NCI-H1694 (cell line): ENCODE data around the gene SNX1.
"Not testable (repeated sequence)": the region's sequence is repeated elsewhere in the genome, so short reads cannot be mapped to it uniquely, and the experiment has no call there.

ENCODE experiments used
- DNase-seq: peaks from one replicate; lab custom pipeline; 2025; lab: John Stamatoyannopoulos, UW

Gene SNX1

DNA sequence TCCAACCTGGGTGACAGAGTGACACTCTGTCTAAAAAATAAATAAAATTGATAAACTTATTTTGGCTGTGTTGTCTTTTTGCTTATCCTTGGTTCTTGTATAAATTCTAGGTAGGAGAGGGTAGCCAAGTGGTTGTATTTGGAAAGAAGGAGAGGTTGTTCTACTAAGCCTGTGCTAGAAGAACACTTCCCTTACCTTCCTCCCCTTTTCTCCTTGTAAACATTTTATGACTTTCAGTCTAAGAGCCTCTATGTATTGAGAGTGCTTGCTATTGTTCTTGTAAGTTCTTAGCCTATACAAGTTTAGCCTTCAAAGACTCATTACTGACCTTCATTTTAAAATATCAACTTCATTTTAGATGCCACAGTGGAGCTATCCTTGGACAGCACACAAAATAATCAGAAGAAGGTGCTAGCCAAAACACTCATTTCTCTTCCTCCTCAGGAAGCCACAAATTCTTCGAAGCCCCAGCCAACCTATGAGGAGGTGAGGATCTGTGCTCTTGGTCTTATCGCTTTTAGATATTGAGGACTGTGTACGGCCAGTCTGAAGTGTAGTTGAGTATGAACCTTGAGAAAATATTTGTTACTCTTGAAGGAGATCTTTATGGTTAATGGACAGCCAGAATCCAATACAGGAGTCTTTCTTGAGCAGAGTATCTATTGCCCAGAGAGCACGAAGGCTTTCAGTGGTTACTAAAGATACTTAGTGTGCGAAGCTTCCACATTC, 22.1 kb downstream of the SNX1 start:
- DNase-seq = no peak

DNA sequence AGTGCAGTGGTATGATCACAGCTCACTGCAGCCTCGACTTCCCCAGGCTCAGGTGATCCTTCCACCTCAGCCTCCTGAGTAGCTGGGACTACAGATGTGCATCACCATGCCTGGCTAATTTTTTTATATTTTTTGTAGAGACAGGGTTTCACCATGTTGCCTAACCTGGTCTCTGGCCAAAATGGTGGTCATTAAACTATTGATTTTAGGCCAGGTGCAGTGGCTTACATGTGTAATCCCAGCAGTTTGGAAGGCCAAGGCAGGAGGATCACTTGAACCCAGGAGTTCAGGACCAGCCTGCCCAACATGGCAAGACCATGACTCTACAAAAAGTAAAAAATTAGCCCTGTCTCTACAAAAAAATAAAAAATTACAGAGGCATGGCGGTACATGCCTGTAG, 24.5 kb downstream of the SNX1 start:
- DNase-seq = not testable (repeated sequence)

- DNase-seq = no peak
Observed at GRCh38 chr15:64121614-64122013, 25.8 kb downstream of the SNX1 start.

DNA sequence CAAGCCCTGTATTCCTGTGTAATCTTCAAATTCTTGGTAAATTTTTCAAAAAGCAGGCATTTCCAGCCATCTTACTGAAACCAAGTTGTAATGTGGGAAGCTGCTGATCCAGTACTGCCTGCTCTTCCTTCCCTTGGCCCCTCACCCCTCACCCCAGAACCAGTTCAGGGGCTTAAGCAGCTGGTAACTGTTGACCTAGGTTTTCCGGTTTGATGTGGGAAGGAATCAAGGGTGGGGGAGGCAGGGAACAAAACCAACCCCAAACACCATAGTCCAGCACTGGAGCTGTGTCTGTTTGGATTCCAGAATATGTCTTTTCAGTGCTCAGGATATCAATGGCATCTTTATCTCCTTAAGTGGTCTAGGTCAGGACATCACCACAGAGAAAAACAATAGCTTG, 26.7 kb downstream of the SNX1 start:
- DNase-seq = no peak

GRCh38 chr15:64122936-64123351, 27.2 kb downstream of the SNX1 start:
- DNase-seq = no peak

- DNase-seq = no peak
Observed at GRCh38 chr15:64125978-64126377, 30.2 kb downstream of the SNX1 start.

- no peak for DNase-seq
Observed at GRCh38 chr15:64127521-64128270, 31.9 kb downstream of the SNX1 start.

- no peak for DNase-seq
Observed at GRCh38 chr15:64130159-64130558, 34.4 kb downstream of the SNX1 start.

GRCh38 chr15:64131547-64131946, 35.8 kb downstream of the SNX1 start:
- DNase-seq = no peak

DNA sequence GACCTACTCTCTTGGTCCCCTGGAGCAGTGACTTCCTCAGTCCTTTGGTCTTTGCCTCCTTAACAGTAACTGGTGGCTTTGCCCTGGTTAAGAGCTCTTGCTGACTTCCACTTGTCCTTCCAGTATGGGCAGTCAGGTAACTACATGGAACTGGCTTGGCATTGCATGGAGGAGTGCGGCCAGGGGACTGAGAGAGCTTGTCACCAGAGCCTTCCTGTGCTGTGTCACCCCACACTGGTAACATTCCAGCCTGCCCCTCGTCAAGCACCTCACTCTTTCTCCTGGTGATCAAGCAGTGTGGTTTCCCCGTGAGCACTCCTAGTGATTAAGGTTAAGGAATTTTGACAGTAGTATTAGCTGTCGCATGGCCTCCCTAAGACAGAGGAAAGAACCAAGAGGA, 36.4 kb downstream of the SNX1 start:
- no peak for DNase-seq

DNA sequence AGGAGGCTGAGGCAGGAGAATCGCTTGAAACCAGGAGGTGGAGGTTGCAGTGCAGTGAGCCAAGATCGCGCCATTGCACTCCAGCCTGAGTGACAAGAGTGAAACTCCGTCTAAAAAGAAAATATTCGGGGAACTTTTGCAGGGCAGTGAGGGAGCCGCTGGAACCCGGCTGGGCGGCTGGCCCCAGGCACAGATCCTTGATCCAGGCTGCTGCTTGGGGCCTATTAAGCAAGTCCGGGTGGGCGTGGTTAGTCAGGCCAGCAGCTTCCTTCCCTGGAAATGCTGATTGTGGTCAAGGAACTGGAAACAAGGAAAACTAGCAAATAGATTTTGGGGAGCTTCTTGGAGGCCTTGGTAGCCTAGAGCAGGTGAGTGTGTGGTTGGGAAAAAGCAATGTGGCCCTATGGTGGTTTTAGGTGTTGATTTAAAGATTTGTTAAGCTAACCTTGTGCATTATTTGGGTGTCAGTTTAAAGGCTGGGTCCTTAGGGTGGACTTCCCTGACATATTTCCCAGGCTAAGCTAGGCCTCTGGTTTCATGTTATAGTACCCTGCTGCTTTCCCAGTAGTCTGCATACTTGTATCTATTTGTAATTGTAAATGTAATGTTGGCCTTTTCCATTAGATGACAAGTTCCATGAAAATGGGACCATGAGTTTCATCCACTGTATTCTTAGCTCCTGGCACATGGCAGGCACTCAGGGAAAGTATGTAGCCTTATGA, 38.0 kb downstream of the SNX1 start:
- no peak for DNase-seq

DNA sequence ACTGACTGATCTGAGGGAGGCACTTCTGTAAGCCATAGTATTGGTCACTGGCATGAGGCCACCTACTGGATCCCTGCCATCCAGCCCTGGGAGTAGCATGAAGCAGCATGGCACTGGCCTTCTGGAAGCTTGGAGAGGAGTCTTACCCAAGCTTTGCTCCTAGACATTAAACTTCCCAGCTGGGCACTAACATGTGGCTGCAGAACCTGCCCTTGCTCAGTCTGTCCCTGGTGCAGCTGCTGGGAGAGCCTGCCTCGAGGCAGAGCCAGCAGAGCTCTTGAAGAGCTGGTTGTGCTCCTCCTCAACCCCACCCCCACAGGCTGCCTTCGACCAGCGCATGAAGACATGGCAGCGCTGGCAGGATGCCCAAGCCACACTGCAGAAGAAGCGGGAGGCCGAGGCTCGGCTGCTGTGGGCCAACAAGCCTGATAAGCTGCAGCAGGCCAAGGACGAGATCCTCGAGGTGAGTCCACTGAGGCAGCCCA, 38.6 kb downstream of the SNX1 start:
- DNase-seq = no peak

GRCh38 chr15:64136347-64136746, 40.6 kb downstream of the SNX1 start:
- DNase-seq = no peak

DNA sequence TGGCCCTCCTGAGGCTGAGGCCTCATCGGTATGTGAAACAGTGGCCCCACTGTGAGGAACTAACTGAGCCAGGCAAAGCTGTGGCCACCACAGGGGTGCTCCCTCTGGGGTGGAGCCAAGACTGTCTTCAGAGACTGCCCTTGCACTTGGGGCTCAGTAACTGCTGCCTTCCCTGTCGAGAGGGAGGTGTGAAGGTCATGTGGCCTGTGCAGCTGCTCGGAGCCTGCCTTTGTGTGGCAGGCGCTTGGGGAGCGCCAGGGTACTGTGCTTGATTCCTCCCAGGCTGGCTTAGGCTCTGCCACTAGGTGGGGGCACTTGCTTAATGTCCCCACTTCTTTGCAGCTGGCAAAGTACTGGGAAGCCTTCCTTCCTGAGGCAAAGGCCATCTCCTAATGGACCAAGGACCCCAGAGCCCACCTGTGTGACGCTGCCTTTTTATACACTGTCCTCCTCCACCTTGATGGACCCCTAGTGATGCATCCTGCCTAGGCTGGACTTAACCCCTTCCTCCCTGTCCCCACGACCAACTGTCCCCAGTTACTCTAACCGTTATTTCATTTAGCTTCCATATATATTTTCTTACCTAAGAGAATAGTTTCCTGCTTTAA, 41.5 kb downstream of the SNX1 start:
- no peak for DNase-seq

DNA sequence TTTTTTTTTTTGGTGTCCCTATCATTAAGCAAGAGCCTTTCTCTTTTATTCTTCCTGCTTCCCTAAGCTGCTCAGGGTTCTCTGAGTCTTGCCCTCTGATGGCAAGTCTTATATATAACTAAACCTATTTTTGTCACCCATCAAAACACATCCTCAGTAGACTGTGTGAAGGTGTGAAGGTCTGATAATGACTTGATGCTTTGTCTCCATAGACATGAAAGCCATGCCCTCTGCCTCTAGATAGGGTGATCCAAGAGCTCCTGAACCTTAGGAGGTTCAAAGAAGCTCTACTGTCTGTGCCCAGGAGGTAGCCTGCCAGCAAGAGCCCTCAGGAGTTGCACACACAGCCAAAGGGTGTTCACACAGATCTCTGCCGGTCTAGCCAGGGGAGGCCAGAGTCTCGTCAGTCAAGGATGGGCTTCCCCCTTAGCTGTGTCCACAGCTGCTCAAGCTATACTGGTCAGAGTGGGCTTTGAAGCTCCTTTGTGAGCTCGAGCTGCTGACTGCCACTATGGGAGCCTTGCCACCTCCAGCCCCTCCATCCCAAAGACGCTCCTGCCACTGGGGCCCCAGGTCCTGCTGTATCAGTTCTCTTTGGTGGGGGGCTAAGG, 42.7 kb downstream of the SNX1 start:
- no peak for DNase-seq

GRCh38 chr15:64141798-64142512, 46.2 kb downstream of the SNX1 start:
- DNase-seq = no peak

DNA sequence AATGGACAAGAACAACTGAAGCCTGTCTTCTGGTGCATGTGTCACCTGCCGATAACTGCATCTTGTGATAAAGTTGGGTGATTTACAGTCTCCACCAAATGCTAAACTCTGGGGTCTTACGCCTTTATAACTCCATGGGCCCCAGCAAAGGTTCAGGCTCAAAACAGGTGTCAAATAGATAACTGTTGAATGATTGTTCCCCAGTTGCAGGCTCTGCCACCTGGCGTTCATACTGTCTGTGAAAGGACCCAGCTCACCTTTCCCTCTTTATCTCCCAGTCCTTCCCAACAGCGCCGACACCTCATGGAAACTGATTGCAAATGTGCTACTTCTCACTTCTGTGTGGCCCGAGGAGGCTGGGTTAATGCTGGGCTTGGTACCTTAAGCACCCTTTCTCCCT, 47.5 kb downstream of the SNX1 start:
- DNase-seq = no peak

DNA sequence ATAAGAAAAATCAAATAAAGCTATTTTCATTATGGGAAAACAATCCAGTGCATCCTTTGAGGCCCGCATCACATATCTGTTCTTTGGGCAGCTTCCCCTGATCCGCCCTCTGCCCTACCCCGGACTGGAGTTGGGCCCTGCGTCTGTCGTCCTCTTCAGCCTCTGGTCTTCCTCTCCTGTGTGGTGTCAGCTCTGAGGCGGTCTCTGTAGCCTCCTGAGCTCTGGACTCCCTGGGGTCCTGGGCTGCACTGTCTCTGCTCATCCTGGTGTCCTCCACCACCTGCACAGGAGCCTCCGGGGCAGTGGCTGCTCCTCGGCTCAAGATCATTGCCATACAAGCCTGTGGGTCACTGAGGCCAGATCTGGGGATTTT, 48.4 kb downstream of the SNX1 start:
- no peak for DNase-seq

DNA sequence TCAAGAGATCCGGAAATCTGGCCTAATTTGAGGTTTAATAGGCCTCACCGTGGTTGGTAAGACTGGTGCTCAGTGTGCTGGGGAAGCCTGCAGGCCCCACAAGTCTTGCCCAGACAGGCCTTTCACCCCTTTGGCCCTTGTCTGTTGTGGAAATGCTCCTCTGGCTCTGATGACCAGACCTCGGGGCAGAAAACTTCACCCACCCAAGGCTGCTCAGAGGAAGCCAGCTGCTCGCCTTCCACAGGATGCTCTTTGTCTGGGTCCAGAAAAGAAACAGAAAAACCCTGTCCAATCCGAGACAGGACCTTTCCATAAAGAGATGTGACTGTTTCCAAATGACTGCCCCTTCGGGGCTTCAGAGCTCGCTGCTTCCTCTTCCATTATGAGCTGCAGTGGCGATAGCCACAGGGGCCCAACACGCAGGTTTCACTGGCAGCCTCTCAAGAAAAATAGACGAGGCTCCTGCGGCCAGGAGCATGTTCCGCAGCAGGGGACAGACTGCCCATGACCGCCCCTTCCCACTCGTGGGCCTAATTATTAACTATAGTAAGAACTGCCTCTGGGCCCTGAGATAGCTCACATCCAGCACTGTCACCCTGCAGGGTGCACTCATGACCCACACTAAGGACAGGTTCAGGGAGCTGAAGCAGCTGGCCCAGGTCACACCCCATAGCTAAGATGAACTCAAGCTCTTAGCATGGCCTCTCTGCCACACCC, 48.9 kb downstream of the SNX1 start:
- no peak for DNase-seq

DNA sequence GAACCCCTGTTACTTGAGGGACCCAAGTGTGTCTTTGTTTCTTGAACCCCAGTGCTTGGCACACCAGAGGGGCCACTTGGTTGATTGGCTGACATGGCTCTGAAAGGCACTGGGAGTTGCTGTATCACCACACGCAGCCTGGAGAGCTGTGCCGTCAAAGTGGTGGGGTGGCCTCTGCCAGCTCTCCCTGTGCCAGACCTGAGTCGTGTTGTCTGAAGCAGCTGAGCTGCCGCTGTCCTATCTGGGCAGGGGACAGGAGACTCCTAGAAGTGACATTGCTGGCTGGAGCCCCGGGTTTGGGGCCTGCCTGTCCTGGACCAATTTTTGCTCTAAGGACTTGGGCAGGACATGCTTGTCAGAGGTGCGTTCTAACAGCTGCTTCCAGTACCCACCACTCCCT, 50.3 kb downstream of the SNX1 start:
- no peak for DNase-seq

DNA sequence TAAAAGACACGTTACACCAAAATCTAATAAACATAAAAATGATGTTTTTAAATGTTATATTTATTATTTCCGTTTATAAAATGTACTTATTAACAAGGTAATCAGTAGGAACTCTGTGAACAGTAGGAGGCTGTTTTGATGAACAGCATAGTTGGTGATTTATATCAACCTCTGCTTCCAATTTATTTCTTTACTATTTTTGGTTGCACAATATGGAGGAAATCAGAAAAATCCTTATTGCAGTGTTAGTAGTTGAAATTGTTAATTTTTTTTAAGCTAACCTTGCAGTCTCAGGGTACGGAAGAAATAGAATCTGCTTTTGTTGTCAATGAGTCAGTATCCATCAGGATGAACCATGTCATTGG, 50.7 kb downstream of the SNX1 start:
- no peak for DNase-seq
